Upper lobe of left lung (tissue), 4 donors: Measurements from ENCODE around the gene ARFIP1.

Experiments
- EP300 ChIP-seq, 4 donors: sonication (generic); formaldehyde crosslinking; IDR thresholded peaks; one replicate each; pipeline ENCODE4 v1.5.1; 2017; ENCODE audit warnings: antibody characterized with exemption in 4 of 4, control low read depth in 2 of 4
- POLR2AphosphoS5 ChIP-seq, 2 donors: sonication (generic); formaldehyde crosslinking; IDR thresholded peaks; one replicate each; pipeline ENCODE4 v1.5.1; 2017; ENCODE audit warnings: antibody characterized with exemption in 2 of 2
- TF ChIP-seq, protein P1 (sequence below), 6 experiments: fragments of 450-650 bp in 4 of 6; fragments of 200-600 bp in 2 of 6; sonication (generic) in 2 of 6; IDR thresholded peaks; one replicate each; pipeline ENCODE4 v1.5.1; 2016 to 2019; ENCODE audit warnings: antibody characterized with exemption in 6 of 6

DNA sequence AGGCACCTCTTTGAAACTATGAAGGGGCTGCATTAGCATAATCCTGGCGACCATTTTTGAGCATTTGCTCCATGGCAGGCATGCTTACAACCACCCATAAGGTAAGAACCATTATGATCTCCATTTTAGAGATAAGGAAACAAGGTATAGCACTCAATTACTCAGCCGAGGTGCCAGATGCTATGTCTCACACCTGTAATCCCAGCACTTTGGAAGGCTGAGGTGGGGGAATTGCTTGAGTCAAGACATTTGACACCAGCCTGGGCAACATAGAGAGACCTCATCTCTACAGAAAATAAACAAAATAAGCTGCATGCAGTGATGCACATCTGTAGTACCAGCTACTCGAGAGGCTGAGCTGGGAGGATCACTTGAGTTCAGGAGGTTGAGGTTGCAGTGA, 43.8 kb upstream of the ARFIP1 start:
- TF ChIP-seq, protein P1, sequence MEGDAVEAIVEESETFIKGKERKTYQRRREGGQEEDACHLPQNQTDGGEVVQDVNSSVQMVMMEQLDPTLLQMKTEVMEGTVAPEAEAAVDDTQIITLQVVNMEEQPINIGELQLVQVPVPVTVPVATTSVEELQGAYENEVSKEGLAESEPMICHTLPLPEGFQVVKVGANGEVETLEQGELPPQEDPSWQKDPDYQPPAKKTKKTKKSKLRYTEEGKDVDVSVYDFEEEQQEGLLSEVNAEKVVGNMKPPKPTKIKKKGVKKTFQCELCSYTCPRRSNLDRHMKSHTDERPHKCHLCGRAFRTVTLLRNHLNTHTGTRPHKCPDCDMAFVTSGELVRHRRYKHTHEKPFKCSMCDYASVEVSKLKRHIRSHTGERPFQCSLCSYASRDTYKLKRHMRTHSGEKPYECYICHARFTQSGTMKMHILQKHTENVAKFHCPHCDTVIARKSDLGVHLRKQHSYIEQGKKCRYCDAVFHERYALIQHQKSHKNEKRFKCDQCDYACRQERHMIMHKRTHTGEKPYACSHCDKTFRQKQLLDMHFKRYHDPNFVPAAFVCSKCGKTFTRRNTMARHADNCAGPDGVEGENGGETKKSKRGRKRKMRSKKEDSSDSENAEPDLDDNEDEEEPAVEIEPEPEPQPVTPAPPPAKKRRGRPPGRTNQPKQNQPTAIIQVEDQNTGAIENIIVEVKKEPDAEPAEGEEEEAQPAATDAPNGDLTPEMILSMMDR (IDR thresholded peaks at IDR 0.05), result no peak
- TF ChIP-seq EP300 (IDR thresholded peaks at IDR 0.05) (no peak), POLR2AphosphoS5 (IDR thresholded peaks at IDR 0.05) (no peak)
